ENCODE measurements around the gene COPB1.

The COPB1 gene

DNA sequence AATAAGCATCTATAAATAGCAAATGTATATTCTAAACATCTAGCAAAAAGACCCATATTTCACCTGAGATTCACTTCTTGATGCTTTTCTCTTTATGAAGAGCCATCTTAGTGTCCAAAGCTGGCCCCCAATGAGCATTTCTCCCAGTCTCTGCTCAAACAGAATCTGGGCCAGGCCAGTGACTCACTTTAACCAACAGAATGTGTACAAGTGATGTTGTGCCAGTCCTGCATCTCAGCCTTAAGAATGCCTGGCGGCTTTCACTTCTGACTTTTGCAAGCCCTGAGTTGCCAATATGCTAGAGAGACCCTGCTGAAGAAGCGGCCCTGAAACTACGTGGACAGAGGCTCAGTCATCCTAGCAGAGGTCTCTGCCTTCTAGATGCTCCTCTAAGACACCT lies 6.9 kb upstream of the COPB1 start:
- no peaks in the 10 kb centered on the region for H3K4me1 ChIP-seq (ENCODE audit: control insufficient read depth, insufficient read depth, low read length)

DNA sequence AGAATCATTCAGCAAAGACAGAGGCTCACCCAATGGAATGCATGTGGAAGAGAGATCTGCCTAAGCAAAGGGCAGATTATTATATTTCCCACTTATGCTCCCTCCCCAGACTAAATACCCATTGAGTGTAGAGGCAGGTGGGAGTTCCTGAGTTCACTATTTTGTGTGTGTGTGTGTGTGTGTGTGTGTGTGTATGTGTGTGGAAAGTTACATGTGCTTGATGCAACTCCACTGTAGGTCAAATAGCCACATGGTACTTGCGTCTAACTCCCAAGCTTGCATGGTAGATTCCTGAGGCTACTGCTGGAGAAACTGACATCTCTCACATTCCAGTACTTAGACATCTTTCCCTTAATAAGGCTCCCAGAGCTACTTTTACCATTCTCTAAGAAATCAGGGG lies 3.4 kb upstream of the COPB1 start:
- Histone ChIP-seq H3K27me3 (ENCODE audit: control insufficient read depth, insufficient read depth, low read length) (no peaks in the 10 kb centered on the region), H3K4me3 (ENCODE audit: low read depth, low read length) (no peak overlapping the region), H3K27ac (ENCODE audit: low read depth, low read length) (no peak overlapping the region), H3K9me3 (ENCODE audit: control insufficient read depth, insufficient read depth, low read depth, low read length) (no peaks in the 10 kb centered on the region), H3K9ac (ENCODE audit: low read length) (no peak overlapping the region), H3K4me1 (ENCODE audit: control insufficient read depth, insufficient read depth, low read length) (no peaks in the 10 kb centered on the region), H3K36me3 (ENCODE audit: control insufficient read depth, insufficient read depth, low read length) (peaks cover 50% of the 10 kb centered on the region)

More for the DNA sequence above, 6.9 kb upstream of the COPB1 start:
- H3K36me3 ChIP-seq (ENCODE audit: control insufficient read depth, insufficient read depth, low read length) = peaks cover 77% of the 10 kb centered on the region
- no peaks in the 10 kb centered on the region for H3K9me3 ChIP-seq (ENCODE audit: control insufficient read depth, insufficient read depth, low read depth, low read length)
- H3K27ac ChIP-seq (ENCODE audit: low read depth, low read length) = no peak overlapping the region
- no peaks in the 10 kb centered on the region for H3K27me3 ChIP-seq (ENCODE audit: control insufficient read depth, insufficient read depth, low read length)
- H3K4me3 ChIP-seq (ENCODE audit: low read depth, low read length) = no peak overlapping the region
- H3K9ac ChIP-seq (ENCODE audit: low read length) = no peak overlapping the region

DNA sequence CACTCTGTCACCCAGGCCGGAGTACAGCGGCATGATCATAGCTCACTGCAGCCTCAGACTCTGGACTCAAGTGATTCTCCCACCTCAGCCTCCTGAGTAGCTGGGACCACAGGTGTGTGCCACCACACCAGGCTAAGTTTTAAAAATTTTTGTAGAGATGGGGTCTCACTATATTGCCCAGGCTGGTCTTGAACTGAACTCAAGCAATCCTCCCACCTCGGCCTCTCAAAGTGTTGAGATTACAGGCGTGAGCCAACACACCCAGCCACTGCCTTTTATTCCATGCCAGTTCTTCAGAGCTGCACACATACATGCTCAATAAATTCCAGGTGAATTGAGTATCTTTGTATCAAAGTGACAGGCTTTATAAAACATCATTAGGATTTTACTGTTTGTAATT lies 2.4 kb upstream of the COPB1 start:
- Histone ChIP-seq H3K4me1 (ENCODE audit: control insufficient read depth, insufficient read depth, low read length) (no peaks in the 10 kb centered on the region), H3K27me3 (ENCODE audit: control insufficient read depth, insufficient read depth, low read length) (no peaks in the 10 kb centered on the region), H3K4me3 (ENCODE audit: low read depth, low read length) (no peak overlapping the region), H3K27ac (ENCODE audit: low read depth, low read length) (no peak overlapping the region), H3K36me3 (ENCODE audit: control insufficient read depth, insufficient read depth, low read length) (peaks cover 50% of the 10 kb centered on the region), H3K9me3 (ENCODE audit: control insufficient read depth, insufficient read depth, low read depth, low read length) (no peaks in the 10 kb centered on the region), H3K9ac (ENCODE audit: low read length) (no peak overlapping the region)

DNA sequence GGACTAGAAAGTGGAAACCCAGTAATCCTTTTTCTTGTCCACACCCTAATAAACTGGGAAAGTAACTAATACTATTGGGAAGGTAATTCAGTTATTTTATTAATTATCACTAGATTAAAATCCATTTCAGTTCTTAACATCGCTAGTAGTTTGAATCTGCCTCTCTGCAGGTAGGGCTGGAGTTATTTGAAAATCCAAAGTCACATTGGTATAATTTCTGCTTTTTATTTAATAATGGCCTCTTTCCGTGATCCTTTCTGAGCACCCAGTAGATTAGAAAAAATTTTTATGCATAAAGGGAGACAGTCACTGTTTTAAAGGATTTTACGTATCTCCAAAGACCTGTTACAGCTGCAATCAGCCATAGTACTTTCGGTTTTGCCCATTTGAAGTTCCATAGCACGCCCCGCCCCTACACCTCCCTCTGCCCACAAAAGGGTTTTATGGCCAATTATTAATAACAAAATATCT lies 605 bp upstream of the COPB1 start:
- H3K9me3 ChIP-seq (ENCODE audit: control insufficient read depth, insufficient read depth, low read depth, low read length) = no peaks in the 10 kb centered on the region
- H3K36me3 ChIP-seq (ENCODE audit: control insufficient read depth, insufficient read depth, low read length) = peaks cover 45% of the 10 kb centered on the region
- peak overlapping the region; percentile 81 for H3K4me3 ChIP-seq (ENCODE audit: low read depth, low read length)
- no peaks in the 10 kb centered on the region for H3K4me1 ChIP-seq (ENCODE audit: control insufficient read depth, insufficient read depth, low read length)
- no peaks in the 10 kb centered on the region for H3K27me3 ChIP-seq (ENCODE audit: control insufficient read depth, insufficient read depth, low read length)
- H3K27ac ChIP-seq (ENCODE audit: low read depth, low read length) = peak overlapping the region; percentile 54
- peak overlapping the region; percentile 82 for H3K9ac ChIP-seq (ENCODE audit: low read length)

DNA sequence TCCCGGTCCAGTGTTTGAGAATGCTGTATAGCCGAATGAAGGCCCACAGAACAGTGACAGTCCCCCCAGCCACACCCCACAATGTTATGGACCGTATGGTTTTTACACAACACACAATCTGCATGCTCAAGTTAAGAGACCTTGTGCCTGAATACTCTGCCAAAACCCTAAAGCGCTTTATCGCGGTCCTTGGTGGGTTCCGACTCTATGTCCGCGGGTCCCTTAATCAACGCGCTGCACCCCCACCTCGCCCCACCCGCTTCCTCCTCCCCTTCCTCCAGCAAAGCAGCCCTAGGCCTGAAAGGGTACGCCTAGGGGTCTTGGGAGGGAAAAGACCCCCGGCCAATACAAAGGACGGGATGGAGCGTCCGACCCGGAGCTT lies 442 bp downstream of the COPB1 start:
- no peaks in the 10 kb centered on the region for H3K27me3 ChIP-seq (ENCODE audit: control insufficient read depth, insufficient read depth, low read length)
- H3K9me3 ChIP-seq (ENCODE audit: control insufficient read depth, insufficient read depth, low read depth, low read length) = no peaks in the 10 kb centered on the region
- peak overlapping the region; percentile 81 for H3K4me3 ChIP-seq (ENCODE audit: low read depth, low read length)
- peak overlapping the region; percentile 82 for H3K9ac ChIP-seq (ENCODE audit: low read length)
- no peaks in the 10 kb centered on the region for H3K4me1 ChIP-seq (ENCODE audit: control insufficient read depth, insufficient read depth, low read length)
- no peak overlapping the region for H3K27ac ChIP-seq (ENCODE audit: low read depth, low read length)
- H3K36me3 ChIP-seq (ENCODE audit: control insufficient read depth, insufficient read depth, low read length) = peaks cover 45% of the 10 kb centered on the region

DNA sequence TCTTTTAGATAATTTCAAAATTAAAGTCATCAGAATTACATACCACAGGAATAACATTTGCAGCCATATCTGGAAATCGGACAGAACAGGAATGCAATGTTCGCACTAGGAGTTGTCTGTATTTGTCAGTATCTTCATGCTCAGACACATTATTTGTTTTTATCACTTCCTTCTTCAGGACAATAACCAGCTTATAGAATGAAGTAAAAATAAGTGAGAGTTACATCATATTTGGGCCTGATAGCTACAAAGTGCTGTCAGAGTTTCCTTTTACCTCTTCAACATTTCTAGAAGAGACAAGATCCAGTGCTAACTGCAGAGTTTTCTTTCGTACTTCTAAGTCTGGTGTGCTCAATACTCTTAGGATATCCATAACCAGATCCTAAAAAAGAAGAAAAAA lies 18.9 kb downstream of the COPB1 start:
- Histone ChIP-seq H3K36me3 (ENCODE audit: control insufficient read depth, insufficient read depth, low read length) (peaks cover 96% of the 10 kb centered on the region), H3K4me3 (ENCODE audit: low read depth, low read length) (no peak overlapping the region), H3K9ac (ENCODE audit: low read length) (no peak overlapping the region), H3K27ac (ENCODE audit: low read depth, low read length) (no peak overlapping the region), H3K9me3 (ENCODE audit: control insufficient read depth, insufficient read depth, low read depth, low read length) (no peaks in the 10 kb centered on the region), H3K27me3 (ENCODE audit: control insufficient read depth, insufficient read depth, low read length) (no peaks in the 10 kb centered on the region), H3K4me1 (ENCODE audit: control insufficient read depth, insufficient read depth, low read length) (no peaks in the 10 kb centered on the region)

DNA sequence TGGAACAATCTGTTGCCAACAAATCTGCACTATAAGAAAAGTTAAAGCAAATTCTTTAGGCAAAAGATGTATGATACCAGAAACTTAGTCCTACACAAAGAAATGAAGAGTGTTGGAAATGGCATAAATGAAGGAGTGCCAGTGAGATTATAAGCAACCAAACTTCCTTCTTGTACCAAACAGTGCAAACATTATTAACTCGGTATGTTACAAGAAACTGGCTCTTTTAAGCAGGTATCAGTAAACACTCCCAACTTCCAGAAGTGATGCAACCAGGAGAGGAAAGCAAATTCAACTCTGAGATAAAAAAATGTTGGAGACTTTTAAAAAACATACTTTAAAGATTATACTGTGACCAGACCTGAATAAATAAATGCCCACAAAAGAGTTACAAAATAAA lies 28.5 kb downstream of the COPB1 start:
- peaks cover 99% of the 10 kb centered on the region for H3K36me3 ChIP-seq (ENCODE audit: control insufficient read depth, insufficient read depth, low read length)
- no peaks in the 10 kb centered on the region for H3K9me3 ChIP-seq (ENCODE audit: control insufficient read depth, insufficient read depth, low read depth, low read length)
- H3K4me1 ChIP-seq (ENCODE audit: control insufficient read depth, insufficient read depth, low read length) = no peaks in the 10 kb centered on the region
- H3K4me3 ChIP-seq (ENCODE audit: low read depth, low read length) = no peak overlapping the region
- H3K27me3 ChIP-seq (ENCODE audit: control insufficient read depth, insufficient read depth, low read length) = no peaks in the 10 kb centered on the region
- H3K27ac ChIP-seq (ENCODE audit: low read depth, low read length) = no peak overlapping the region
- no peak overlapping the region for H3K9ac ChIP-seq (ENCODE audit: low read length)

DNA sequence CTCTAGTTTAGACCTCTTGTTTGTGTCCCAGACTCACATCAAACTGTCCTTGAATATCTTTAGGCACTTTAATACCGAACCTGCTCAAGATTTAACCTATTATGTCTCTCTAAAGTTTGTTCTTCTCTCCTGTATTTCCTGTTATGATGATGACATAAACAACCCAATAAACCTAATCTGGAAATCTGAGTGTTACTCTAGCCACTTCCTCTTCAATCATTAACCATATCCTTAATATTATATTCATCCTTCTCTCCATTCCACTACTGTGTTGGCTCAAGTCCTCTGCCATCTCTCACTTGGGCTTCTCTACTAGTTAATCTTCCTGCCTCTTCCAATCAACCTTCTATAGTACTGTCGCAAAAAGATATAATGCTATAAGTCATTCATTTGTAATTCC lies 36.0 kb downstream of the COPB1 start:
- Histone ChIP-seq H3K4me1 (ENCODE audit: control insufficient read depth, insufficient read depth, low read length) (no peaks in the 10 kb centered on the region), H3K27ac (ENCODE audit: low read depth, low read length) (no peak overlapping the region), H3K27me3 (ENCODE audit: control insufficient read depth, insufficient read depth, low read length) (no peaks in the 10 kb centered on the region), H3K36me3 (ENCODE audit: control insufficient read depth, insufficient read depth, low read length) (peaks cover 95% of the 10 kb centered on the region), H3K9me3 (ENCODE audit: control insufficient read depth, insufficient read depth, low read depth, low read length) (no peaks in the 10 kb centered on the region), H3K9ac (ENCODE audit: low read length) (no peak overlapping the region), H3K4me3 (ENCODE audit: low read depth, low read length) (no peak overlapping the region)

DNA sequence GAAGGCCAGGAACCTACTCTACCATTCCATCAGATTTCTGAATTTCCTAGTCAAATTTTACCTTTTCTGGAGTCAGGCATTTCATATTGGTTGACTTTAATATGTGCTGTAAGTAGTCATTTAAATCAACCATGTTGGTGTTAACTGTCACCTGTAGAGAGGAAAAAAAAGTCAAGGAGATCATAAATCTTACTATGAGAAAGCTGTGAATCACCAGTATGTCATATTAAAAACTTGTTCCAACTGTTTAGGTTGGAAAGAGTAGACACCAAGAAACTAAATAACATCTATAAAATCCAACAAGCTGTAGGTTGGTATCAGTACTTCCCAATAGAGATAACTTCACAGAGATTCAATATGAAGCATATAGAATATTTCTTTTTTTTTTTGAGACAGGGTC lies 39.5 kb downstream of the COPB1 start:
- Histone ChIP-seq H3K36me3 (ENCODE audit: control insufficient read depth, insufficient read depth, low read length) (peaks cover 78% of the 10 kb centered on the region), H3K4me3 (ENCODE audit: low read depth, low read length) (no peak overlapping the region), H3K4me1 (ENCODE audit: control insufficient read depth, insufficient read depth, low read length) (no peaks in the 10 kb centered on the region), H3K27me3 (ENCODE audit: control insufficient read depth, insufficient read depth, low read length) (no peaks in the 10 kb centered on the region), H3K9me3 (ENCODE audit: control insufficient read depth, insufficient read depth, low read depth, low read length) (no peaks in the 10 kb centered on the region), H3K9ac (ENCODE audit: low read length) (no peak overlapping the region), H3K27ac (ENCODE audit: low read depth, low read length) (no peak overlapping the region)

DNA sequence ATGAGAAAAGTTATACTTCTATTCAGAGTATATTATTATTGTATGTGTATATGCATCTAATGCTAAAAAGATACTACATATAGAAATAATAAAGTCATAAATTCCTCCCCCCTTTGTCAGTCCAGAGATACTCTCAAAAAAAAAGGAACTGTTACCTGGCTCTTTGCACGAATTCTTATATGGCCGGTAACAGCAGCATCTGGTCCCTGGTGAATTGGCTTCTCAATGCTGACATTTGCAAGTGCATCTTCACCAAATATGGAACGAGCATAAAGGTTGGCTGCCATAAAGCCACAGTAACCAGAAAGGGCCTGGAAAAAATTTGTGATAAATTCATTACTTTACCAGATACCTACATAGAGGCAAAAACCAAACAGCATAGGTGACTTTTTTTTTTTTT lies 41.2 kb downstream of the COPB1 start:
- Histone ChIP-seq H3K4me3 (ENCODE audit: low read depth, low read length) (no peak overlapping the region), H3K27ac (ENCODE audit: low read depth, low read length) (no peak overlapping the region), H3K9ac (ENCODE audit: low read length) (no peak overlapping the region), H3K27me3 (ENCODE audit: control insufficient read depth, insufficient read depth, low read length) (no peaks in the 10 kb centered on the region), H3K9me3 (ENCODE audit: control insufficient read depth, insufficient read depth, low read depth, low read length) (no peaks in the 10 kb centered on the region), H3K4me1 (ENCODE audit: control insufficient read depth, insufficient read depth, low read length) (no peaks in the 10 kb centered on the region), H3K36me3 (ENCODE audit: control insufficient read depth, insufficient read depth, low read length) (peaks cover 61% of the 10 kb centered on the region)

DNA sequence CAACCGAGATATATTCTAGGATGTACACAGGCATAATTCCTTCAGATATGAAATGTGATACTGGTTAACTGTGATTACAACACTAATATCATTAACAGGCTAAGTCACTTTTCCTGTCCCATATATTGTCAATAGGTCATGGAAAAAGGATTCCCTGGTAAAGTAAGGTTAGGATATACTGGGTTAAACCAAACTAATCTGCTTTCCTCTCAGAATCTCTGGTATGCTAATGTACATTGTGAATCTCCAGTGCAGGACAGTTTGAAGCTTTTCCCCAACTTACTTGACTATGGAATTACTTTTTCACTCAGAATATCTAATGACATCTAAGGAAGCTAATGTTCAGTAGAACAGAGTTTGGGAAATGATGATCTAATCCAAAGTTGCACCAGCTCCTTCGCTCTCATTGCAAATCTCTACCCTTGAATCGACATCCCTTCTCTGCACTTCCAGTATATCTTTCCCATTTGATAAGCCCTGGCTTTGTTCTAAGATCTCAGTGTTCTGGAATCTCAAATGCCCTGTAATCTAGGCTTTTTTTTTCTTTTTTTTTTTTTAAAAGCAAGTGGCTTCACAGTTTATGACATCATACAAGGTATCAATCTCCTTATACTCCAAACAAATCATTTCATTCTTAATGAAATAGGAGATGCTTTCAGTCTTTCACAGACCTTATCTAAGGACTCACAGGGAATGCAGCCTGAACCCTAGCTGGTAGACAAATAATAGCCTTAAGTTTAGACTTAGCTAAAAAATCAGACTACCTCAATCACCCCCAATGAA lies 43.8 kb downstream of the COPB1 start:
- H3K27me3 ChIP-seq (ENCODE audit: control insufficient read depth, insufficient read depth, low read length) = no peaks in the 10 kb centered on the region
- no peak overlapping the region for H3K4me3 ChIP-seq (ENCODE audit: low read depth, low read length)
- no peaks in the 10 kb centered on the region for H3K4me1 ChIP-seq (ENCODE audit: control insufficient read depth, insufficient read depth, low read length)
- peaks cover 41% of the 10 kb centered on the region for H3K36me3 ChIP-seq (ENCODE audit: control insufficient read depth, insufficient read depth, low read length)
- H3K9ac ChIP-seq (ENCODE audit: low read length) = no peak overlapping the region
- no peak overlapping the region for H3K27ac ChIP-seq (ENCODE audit: low read depth, low read length)
- H3K9me3 ChIP-seq (ENCODE audit: control insufficient read depth, insufficient read depth, low read depth, low read length) = no peaks in the 10 kb centered on the region
